Activated CD4-positive, alpha-beta T cell treated with anti-CD3 and anti-CD28 coated beads, Interleukin-2, amount 10 ng/mL, durations not matched to agents 7 days and 5 days (primary cell): ENCODE results near the gene ABTB2. TPM values are rescaled to one million over a fixed set of nuclear protein-coding genes. Genes with fewer than 3 reads are reported as not detected.

Experiments used
- CTCF ChIA-PET: fragments of 350-600 bp; sonication (Branson Sonifier 250); formaldehyde crosslinking; loops from one replicate; lab custom pipeline; 2021; ENCODE audit warnings: antibody characterized with exemption; lab: Charles Lee
- POLR2A ChIA-PET: fragments of 350-600 bp; sonication (Branson Sonifier 250); formaldehyde crosslinking; loops from one replicate; lab custom pipeline; 2021; ENCODE audit warnings: antibody characterized with exemption; lab: Charles Lee
- DNase-seq: peaks from one replicate; pipeline ENCODE4 v3.0.0-alpha.2; 2020
- H3K27ac Mint-ChIP-seq: one replicate; pipeline ENCODE4 v1.8.0; 2021; ENCODE audit warnings: mild to moderate bottlenecking, moderate library complexity, mixed read lengths
- H3K27me3 Mint-ChIP-seq: one replicate; pipeline ENCODE4 v1.8.0; 2021; ENCODE audit warnings: mixed read lengths
- H3K36me3 Mint-ChIP-seq: one replicate; pipeline ENCODE4 v1.8.0; 2021; ENCODE audit warnings: low read depth, mixed read lengths
- H3K4me1 Mint-ChIP-seq: one replicate; pipeline ENCODE4 v1.8.0; 2021; ENCODE audit warnings: mixed read lengths
- H3K4me3 Mint-ChIP-seq: one replicate; pipeline ENCODE4 v1.8.0; 2021; ENCODE audit warnings: mild to moderate bottlenecking, moderate library complexity, mixed read lengths
- H3K9me3 Mint-ChIP-seq: one replicate; pipeline ENCODE4 v1.8.0; 2021; ENCODE audit warnings: mixed read lengths
- total RNA-seq, 2 experiments: library from RNA; stranded (reverse); gene quantifications; one replicate each; pipeline ENCODE4 v1.2.3, GENCODE V29; 2021

ABTB2 gene
- total RNA-seq, 2 experiments from 2014 or later = 0.55 to 0.65 TPM

GRCh38 chr11:34204396-34205279 lies 153.2 kb downstream of the ABTB2 start:
- CTCF ChIA-PET = interaction anchor here (0.8 to 1.9 kb wide), 5 partner anchors 16 to 363 kb away, joined by 3 to 6 read pairs (median 3); no protein-coding TSS in a partner anchor
- Mint-ChIP-seq H3K4me3 (no peak overlapping the region), H3K27ac (no peak overlapping the region), H3K9me3 (no peaks in the 10 kb centered on the region), H3K27me3 (peaks cover 4% of the 10 kb centered on the region), H3K4me1 (peaks cover 16% of the 10 kb centered on the region), H3K36me3 (no peaks in the 10 kb centered on the region)
- DNase-seq = no peak
- POLR2A ChIA-PET = interaction anchor here (0.7 kb wide), 1 partner anchor 10 kb away, joined by 4 read pairs; no protein-coding TSS in a partner anchor

GRCh38 chr11:34203377-34203871 lies 154.4 kb downstream of the ABTB2 start:
- DNase-seq = no peak
- H3K36me3 Mint-ChIP-seq = no peaks in the 10 kb centered on the region
- ChIA-PET CTCF (interaction anchor here (1.1 to 1.9 kb wide), 3 partner anchors 15 to 361 kb away, joined by 3 to 6 read pairs (median 3); no protein-coding TSS in a partner anchor), POLR2A (no interaction called here)
- H3K27ac Mint-ChIP-seq = peak overlapping the region; percentile 31
- no peak overlapping the region for H3K4me3 Mint-ChIP-seq
- H3K9me3 Mint-ChIP-seq = no peaks in the 10 kb centered on the region
- H3K27me3 Mint-ChIP-seq = peaks cover 4% of the 10 kb centered on the region
- H3K4me1 Mint-ChIP-seq = peaks cover 23% of the 10 kb centered on the region

GRCh38 chr11:34201129-34201528 lies 156.7 kb downstream of the ABTB2 start:
- no peak for DNase-seq
- no peaks in the 10 kb centered on the region for H3K36me3 Mint-ChIP-seq
- no peaks in the 10 kb centered on the region for H3K9me3 Mint-ChIP-seq
- H3K4me1 Mint-ChIP-seq = peaks cover 34% of the 10 kb centered on the region
- POLR2A ChIA-PET = no interaction called here
- no peak overlapping the region for H3K27ac Mint-ChIP-seq
- H3K4me3 Mint-ChIP-seq = no peak overlapping the region
- no peaks in the 10 kb centered on the region for H3K27me3 Mint-ChIP-seq
- CTCF ChIA-PET = interaction anchor here (0.9 to 1.9 kb wide), 2 partner anchors 26 to 48 kb away, joined by 3 to 4 read pairs; no protein-coding TSS in a partner anchor

- H3K27ac Mint-ChIP-seq = no peak overlapping the region
- H3K9me3 Mint-ChIP-seq = no peaks in the 10 kb centered on the region
- no peaks in the 10 kb centered on the region for H3K36me3 Mint-ChIP-seq
- ChIA-PET CTCF (no interaction called here), POLR2A (no interaction called here)
- H3K4me3 Mint-ChIP-seq = no peak overlapping the region
- no peak for DNase-seq
- H3K27me3 Mint-ChIP-seq = no peaks in the 10 kb centered on the region
- H3K4me1 Mint-ChIP-seq = peaks cover 34% of the 10 kb centered on the region
These were observed 158.3 kb downstream of the ABTB2 start for GRCh38 chr11:34199525-34199924.

GRCh38 chr11:34198523-34198922 lies 159.3 kb downstream of the ABTB2 start:
- no peaks in the 10 kb centered on the region for H3K9me3 Mint-ChIP-seq
- CTCF ChIA-PET = interaction anchor here (0.6 to 1.1 kb wide), 2 partner anchors 24 to 1778 kb away, joined by 3 to 5 read pairs; no protein-coding TSS in a partner anchor
- H3K36me3 Mint-ChIP-seq = no peaks in the 10 kb centered on the region
- H3K27me3 Mint-ChIP-seq = no peaks in the 10 kb centered on the region
- H3K27ac Mint-ChIP-seq = no peak overlapping the region
- no peak overlapping the region for H3K4me3 Mint-ChIP-seq
- POLR2A ChIA-PET = interaction anchor here (0.6 kb wide), 1 partner anchor 36 kb away, joined by 3 read pairs; no protein-coding TSS in a partner anchor
- peak; percentile 9 for DNase-seq
- H3K4me1 Mint-ChIP-seq = peaks cover 29% of the 10 kb centered on the region

GRCh38 chr11:34197256-34197655 lies 160.6 kb downstream of the ABTB2 start:
- Mint-ChIP-seq H3K4me3 (no peak overlapping the region), H3K36me3 (no peaks in the 10 kb centered on the region), H3K9me3 (no peaks in the 10 kb centered on the region), H3K27me3 (no peaks in the 10 kb centered on the region), H3K4me1 (peaks cover 25% of the 10 kb centered on the region), H3K27ac (no peak overlapping the region)
- POLR2A ChIA-PET = no interaction called here
- no peak for DNase-seq
- CTCF ChIA-PET = interaction anchor here (0.6 kb wide), 1 partner anchor 62 kb away, joined by 5 read pairs; no protein-coding TSS in a partner anchor

- Mint-ChIP-seq H3K4me1 (peaks cover 22% of the 10 kb centered on the region), H3K9me3 (no peaks in the 10 kb centered on the region), H3K36me3 (no peaks in the 10 kb centered on the region)
These were observed 163.1 kb downstream of the ABTB2 start for GRCh38 chr11:34194576-34195335.

GRCh38 chr11:34192481-34193401 lies 165.1 kb downstream of the ABTB2 start:
- ChIA-PET POLR2A (no interaction called here), CTCF (interaction anchor here (0.7 to 1.5 kb wide), 5 partner anchors 9 to 57 kb away, joined by 3 to 4 read pairs (median 4); no protein-coding TSS in a partner anchor)
- Mint-ChIP-seq H3K27me3 (peaks cover 8% of the 10 kb centered on the region), H3K4me3 (no peak overlapping the region), H3K9me3 (no peaks in the 10 kb centered on the region), H3K36me3 (no peaks in the 10 kb centered on the region), H3K4me1 (peaks cover 8% of the 10 kb centered on the region), H3K27ac (no peak overlapping the region)
- no peak for DNase-seq

More at GRCh38 chr11:34194576-34195335, 163.1 kb downstream of the ABTB2 start:
- ChIA-PET POLR2A (interaction anchor here (0.6 kb wide), 1 partner anchor 59 kb away, joined by 4 read pairs; no protein-coding TSS in a partner anchor), CTCF (interaction anchor here (0.6 to 2.3 kb wide), 6 partner anchors 10 to 153 kb away, joined by 3 to 6 read pairs (median 4); no protein-coding TSS in a partner anchor)
- no peak overlapping the region for H3K4me3 Mint-ChIP-seq
- H3K27ac Mint-ChIP-seq = no peak overlapping the region
- H3K27me3 Mint-ChIP-seq = no peaks in the 10 kb centered on the region
- no peak for DNase-seq

GRCh38 chr11:34191578-34191977 lies 166.2 kb downstream of the ABTB2 start:
- H3K36me3 Mint-ChIP-seq = no peaks in the 10 kb centered on the region
- peaks cover 8% of the 10 kb centered on the region for H3K27me3 Mint-ChIP-seq
- no peak overlapping the region for H3K4me3 Mint-ChIP-seq
- H3K27ac Mint-ChIP-seq = no peak overlapping the region
- H3K9me3 Mint-ChIP-seq = no peaks in the 10 kb centered on the region
- CTCF ChIA-PET = interaction anchor here (0.7 to 10.0 kb wide), 2 partner anchors 12 to 16 kb away, joined by 3 to 77 read pairs; no protein-coding TSS in a partner anchor
- no peak for DNase-seq
- H3K4me1 Mint-ChIP-seq = peaks cover 2% of the 10 kb centered on the region
- POLR2A ChIA-PET = no interaction called here

GRCh38 chr11:34190192-34191139 lies 167.3 kb downstream of the ABTB2 start:
- H3K4me3 Mint-ChIP-seq = no peak overlapping the region
- ChIA-PET POLR2A (no interaction called here), CTCF (interaction anchor here (10.0 kb wide), 1 partner anchor 15 kb away, joined by 77 read pairs; no protein-coding TSS in a partner anchor)
- H3K9me3 Mint-ChIP-seq = no peaks in the 10 kb centered on the region
- no peak overlapping the region for H3K27ac Mint-ChIP-seq
- H3K4me1 Mint-ChIP-seq = peaks cover 2% of the 10 kb centered on the region
- H3K36me3 Mint-ChIP-seq = no peaks in the 10 kb centered on the region
- DNase-seq = no peak
- H3K27me3 Mint-ChIP-seq = peaks cover 8% of the 10 kb centered on the region
